NCI-H1694 treated with DMSO at 0.1 percent for 48 hours (cell line): ENCODE measurements around the gene ACSBG1.
"Not testable (repeated sequence)": the region's sequence is repeated elsewhere in the genome, so short reads cannot be mapped to it uniquely, and the experiment has no call there.

Source experiments
- DNase-seq: peaks from one replicate; lab custom pipeline; 2025; lab: John Stamatoyannopoulos, UW

ACSBG1 gene

DNA sequence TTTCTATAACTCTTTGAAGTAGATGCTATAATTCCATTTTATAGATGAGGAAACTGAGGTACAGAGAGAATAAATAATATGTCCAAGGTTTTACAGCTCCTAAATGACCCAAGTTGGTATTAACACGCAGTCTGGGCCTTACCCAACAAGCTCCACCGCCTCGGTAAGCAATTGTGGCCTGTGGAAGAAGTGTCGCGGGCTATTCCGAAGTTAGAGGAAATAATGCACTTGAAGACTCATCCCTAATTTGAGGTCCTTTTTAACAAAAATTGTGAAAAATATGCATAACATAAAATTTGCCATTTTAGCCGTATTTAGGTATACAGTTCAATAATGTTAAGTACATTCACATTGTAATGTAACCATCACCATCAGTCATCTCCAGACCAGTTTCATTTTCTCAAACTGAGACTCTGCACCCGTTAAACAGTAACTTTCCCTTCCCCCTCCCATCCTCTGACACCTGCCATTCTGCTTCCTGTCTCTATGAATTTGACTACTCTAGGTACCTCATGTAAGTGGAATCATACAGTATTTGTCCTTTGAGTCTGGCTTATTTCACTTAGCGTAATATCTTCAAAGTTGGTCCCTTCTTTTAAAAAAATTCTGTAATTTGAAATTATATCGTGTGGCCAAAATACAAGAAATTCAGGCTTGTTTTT lies 67.0 kb downstream of the ACSBG1 start:
- DNase-seq, result no peak

DNA sequence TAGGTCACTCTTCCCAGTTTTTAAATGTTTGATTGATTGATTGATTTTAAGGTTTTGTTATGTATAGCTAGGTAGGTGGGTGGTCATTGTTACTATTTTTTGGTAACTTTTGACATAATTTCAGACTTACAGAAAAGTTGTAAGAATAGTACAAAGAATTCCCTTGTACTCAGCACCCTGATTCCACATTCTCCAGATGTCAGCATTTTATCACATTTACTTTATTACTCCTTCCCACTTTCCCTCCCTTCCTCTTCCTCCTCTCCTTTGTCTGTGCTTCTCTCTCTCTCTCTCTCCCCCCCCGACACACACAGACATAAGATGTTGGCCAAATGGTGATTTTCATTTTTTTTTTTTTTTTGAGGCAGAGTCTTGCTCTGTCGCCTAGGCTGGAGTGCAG lies 70.4 kb downstream of the ACSBG1 start:
- DNase-seq, result no peak

DNA sequence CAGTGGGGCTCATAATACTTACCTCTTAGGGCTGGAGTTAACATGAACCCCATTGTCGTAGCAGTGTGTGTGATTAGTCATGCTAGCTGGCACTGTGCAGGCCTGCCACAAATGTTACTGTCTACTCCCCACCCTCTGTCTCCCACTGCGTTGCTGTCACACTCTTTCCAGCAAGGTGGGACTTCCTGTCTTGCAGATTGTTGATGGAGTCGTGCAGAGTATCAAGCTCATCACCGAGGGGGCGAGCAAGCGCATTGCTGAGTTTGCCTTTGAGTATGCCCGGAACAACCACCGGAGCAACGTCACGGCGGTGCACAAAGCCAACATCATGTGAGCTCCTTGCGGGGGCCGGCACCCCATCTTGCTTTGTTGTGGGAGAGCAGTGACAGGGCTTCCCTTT lies 72.3 kb downstream of the ACSBG1 start:
- DNase-seq, result no peak

DNA sequence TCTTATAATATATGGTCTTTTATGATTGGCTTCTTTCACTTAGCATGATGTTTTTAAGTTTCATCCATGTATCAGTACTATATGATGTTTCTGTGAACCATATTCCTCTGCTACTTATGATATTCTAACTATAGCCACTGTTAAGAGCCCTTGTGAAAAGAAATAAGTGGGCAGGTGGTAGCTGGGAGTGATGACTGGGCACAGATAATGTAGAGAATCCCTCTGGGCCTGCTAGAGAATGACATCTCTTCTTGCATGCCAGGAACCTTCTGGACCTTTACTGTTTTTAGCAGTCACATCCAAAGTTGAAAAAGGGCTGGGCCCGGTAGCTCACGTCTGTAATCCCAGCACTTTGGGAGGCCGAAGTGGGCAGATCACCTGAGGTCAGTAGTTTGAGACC lies 75.0 kb downstream of the ACSBG1 start:
- DNase-seq, result no peak

DNA sequence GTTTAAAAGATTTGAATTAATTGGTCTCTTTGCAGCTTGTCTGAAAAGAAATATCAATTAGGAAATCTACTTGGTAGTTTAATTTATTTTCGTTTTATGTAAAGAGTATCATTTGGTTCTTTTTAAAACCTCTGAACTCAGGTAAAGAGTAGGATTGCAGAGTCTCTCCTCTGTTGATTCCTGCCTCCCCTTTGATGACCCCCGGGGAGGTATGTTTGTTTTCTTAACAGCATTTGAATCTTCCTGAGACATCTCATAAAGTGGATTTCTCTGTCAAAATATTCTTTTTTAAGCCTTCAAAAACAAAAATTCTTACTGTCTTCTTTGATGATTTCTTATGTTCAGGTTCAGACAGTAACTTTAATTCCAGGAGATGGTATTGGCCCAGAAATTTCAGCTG lies 77.2 kb downstream of the ACSBG1 start:
- no peak for DNase-seq

DNA sequence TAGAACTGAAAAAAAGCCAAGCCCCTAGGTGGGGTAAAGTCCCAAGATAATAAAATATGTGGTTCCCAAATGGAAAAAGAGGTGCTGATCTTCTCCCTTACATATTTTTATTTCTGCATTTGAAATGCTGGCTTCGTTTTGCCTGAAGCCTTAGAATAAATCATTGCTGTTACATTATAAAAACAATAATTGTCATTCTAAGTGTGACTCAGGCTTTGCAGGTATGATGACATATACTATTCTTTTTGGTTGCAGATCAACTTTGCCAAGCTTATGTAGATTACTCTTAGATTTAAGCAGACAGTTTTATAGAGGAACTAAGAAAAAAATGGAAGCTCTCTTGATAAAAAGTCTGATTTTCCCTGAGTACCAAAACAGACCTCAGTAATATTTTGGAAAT lies 77.7 kb downstream of the ACSBG1 start:
- no peak for DNase-seq

DNA sequence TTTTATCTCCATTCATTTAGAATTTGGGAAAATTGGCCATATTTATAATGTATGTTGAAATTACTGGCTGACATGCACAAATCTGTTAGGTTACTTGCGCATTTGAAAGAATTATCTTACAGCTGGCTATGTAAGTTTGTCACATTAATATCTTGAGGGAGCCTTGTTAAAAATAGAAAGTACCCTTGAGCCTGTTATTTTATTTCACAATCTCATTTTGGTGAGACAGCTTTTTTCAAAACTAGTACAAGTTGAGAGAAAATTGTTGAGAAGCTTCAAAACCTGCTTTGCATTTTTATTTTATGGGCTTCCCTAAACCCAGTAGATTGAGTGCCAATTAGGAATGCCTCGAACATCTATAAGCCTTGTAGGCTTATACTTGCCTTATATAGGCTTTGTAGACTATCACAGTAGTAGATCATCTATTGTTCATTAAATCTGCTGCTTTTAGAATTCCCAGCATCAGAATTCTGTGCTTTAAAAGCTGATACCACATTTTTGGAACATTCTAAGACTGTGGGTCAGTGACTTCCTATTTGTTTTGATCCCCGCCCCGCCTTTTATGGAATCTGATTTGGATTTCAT lies 78.9 kb downstream of the ACSBG1 start:
- no peak for DNase-seq

DNA sequence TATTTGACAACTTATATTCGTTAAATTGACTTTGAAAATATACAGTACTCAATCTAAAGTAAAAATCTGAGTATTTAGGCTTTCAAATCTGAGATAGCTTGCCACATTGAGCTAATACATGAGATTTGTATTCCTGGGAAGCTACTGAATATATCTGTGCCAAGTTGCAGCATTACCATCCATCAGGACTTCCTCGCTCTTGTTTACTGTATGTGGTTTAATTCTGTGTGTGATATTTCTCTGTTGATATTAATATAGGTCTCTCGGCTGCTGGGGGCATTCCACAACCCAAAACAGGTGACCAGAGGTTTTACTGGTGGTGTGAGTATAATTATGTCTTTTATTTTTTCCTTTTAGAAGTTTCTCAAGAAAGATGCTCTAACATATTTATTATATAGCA lies 79.4 kb downstream of the ACSBG1 start:
- DNase-seq, result no peak

DNA sequence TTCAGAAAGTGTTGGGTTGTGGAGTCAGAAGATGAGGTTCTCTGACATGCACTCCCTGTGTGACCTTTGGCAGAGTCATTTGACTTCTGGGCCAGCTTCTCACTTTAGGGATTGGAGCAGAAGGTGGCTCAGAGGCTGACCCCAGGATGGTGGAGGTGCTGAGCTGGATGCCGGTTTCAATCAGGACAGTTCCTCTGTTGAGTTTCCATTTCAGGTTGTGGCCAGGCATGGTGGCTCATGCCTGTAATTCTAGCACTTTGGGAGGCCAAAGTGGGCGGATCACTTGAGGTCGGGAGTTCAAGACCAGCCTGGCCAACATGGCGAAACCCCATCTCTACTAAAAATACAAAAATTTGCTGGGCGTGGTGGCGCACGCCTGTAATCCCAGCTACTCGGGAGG lies 83.3 kb downstream of the ACSBG1 start:
- DNase-seq, result not testable (repeated sequence)

DNA sequence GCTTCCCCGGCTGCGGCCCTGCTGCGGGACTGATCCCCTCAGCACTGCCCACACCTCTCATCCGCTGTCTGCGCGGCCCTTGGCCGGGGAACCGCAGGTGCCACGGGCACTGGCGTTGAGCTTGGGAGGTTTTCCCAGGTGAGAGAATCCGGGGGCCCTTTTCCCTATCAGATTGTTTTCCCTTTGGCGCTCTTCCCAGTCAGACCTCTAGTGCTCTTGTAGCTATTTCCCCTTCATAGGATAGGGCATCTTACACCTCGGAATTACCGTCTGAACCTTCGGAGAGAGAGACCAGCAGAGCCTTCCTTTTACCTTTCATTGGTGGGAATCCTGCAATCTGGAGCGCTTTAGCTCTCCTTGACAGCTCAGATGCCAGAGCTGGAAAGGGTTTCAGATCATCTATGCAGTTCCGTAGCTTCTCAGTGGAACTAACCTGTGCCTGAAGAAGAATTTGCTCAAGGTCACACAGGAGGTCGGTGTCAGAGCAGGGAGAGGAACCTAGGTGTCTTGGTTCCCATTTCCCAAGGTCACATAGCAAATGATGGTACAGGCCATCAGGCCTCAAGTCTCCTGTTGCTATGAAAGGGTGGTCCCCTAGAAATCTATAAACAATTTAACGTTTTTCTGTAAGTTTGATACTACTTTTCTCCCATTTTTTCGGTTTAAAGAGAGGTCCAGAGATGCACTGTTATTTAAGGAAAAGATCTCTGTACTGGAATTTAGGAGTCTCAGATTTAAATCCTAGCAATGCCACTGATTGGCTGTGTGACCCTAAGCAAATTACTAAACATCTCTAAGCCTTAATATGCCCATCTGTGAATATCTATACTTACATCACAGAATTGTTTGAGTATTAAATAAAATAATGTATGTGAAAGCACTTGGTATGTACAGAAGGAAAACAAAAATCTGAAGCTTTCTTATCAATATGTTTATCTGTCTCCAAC lies 84.3 kb downstream of the ACSBG1 start:
- DNase-seq, result no peak

DNA sequence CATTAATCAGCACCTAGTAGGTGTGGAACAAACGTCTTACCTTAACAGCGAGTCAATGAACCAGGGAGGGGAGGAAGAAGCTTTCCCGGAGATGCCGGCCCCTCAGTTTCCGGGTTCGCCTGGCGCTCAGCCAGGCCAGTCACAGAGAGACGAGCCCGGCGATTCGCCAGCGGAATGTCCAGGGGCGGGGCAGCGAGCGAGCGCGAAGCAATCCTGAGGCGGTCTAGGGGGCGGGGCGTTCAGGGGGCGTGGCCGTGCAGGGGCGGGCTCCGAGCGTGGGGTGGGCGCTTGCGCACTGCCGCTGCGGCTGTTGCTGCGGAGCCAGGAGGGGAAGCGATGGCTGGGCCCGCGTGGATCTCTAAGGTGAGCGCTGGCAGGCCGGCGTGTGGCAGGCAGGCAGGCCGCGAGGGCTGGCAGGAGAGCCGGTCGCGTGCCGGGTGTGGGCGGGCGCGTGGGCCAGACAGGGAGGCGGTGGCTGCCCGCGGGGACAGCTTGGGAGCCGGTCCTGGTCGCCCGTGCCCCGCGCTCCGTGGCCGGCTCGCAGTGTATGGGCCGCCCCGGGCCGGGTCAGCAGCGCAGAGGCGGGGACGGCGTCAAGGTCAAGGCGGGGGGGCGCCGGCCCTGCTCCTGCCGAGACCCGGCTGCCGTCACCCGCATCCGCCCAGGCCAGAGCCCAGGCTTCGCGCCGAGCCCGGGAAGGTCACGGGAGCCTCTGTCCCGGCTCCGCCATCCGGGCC lies 85.1 kb downstream of the ACSBG1 start, which contains the start of gene IDH3A:
IDH3A (plus strand) TSS at position 295 of the 737 bp plus-strand sequence; CDS start at position 337, 42 bp downstream.
- DNase-seq, result peak; percentile 91

DNA sequence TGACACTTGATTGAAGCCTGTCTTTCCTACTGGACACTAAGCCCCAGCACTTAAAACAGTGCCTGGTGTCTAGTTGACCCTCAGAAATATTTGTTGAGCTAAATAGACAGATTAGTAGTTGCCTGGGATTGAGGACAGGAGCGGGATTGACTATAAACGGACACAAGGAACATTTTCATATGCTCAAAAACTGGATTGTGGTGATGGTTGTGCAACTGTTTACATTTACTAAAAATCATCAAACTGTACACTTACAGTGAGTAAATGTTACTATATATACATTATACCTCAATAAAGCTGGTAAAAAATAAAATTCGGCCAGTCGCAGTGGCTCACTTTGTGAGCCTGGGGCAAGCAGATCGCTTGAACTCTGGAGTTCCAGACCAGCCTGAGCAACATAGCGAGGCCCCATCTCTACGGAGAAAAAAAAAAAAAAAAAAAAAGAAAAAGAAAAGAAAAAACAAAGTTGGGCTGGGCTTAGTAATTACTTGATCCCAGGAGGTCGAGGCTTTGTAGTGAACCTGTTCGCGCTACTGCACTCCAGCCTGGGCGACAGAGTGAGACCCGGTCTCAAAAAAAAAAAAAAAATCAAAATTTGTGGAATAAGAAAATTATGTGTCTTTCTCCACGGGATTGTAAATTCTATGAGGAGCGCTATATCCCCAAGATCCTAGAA lies 85.8 kb downstream of the ACSBG1 start:
- DNase-seq, result no peak

DNA sequence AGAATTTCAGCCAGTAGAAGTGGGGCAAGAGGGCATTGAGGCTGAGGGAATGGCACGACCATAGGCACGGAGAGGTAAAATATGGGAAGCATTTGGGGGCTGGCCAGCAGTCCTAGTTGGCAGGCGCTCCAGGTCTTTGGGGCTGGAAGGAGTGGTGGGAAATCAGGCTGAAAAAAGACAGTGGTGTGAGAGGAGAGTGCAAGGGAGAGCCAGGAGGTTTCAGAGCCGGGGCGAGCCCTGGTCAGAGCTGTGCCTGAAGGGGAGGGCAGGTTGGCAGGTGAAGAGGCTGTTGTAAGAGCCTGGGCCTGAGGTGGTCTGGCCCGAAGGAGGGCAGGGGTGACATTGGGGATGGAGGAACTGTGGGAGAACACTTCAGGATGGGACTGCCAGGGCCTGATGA lies 86.8 kb downstream of the ACSBG1 start:
- no peak for DNase-seq

DNA sequence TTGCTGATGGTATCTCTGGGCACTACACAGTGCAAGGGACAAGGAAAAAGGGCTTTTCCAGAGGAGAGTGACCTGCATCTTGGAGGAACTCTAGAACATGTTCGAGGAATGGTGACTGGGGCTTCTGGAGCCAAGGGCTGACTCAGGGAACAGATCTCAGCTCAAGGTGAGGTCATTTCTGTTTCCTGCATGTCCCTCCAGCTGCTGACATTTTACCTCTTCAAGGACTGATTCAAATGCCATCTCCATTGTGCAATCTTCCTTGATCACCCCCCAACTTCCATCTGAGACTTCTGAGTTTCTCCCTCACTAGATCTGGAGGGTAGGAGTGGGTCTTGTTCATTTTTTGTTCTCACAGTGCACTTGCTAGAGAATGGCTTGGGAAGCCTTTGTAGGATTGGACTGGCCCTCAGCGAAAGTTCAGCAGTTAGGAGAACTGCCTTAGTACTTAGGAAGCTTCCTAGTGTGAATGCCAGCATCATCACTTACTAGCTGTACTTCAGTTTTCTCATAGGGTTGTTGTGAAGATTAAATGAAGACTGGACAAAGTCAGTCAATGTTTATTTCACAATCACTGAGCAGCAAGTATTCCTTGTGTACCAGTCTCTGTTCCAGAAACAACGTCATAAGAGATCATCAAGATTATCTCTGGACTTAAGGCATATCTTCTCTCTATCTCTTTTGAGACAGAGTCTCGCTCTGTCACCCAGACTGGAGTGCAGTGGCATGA lies 87.8 kb downstream of the ACSBG1 start:
- DNase-seq, result no peak

DNA sequence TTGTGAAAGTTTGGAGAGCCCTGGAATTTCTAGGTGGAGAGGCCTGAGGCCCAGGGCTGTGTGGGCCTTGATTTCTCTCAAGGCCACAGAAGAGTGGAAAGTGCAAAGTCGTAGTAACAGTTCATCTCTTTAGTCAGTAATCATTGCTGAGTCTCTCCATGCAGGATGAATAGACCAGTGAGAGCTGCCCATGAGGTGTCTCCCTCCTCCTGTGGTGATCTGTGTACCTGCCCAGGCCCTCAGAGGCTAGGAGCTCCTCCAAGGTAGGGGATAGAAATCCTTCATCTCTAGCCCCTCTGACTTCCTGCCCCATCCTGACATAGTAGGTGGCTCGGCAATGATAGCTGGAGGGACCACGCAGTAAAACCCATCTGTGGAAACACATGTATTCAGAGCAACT lies 92.0 kb downstream of the ACSBG1 start:
- DNase-seq, result no peak

DNA sequence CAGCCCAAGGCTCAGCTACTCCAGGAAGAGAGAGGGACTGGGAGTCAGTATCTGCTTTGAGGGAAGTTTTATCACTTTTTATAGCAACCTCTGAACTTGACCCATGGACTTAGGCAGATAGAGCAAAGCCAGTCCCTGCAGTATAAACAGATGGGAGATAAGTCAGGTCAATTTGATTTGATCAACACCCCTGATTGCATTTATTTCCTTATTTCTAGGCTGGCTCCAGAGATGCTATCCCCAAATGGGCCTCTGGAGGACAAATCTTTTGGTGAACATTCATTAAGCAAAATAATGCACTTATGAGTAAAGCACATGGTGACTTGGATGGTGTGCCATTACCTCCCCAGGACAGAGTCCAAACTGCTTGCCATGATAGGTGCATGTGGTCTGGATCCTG lies 94.1 kb downstream of the ACSBG1 start:
- no peak for DNase-seq

DNA sequence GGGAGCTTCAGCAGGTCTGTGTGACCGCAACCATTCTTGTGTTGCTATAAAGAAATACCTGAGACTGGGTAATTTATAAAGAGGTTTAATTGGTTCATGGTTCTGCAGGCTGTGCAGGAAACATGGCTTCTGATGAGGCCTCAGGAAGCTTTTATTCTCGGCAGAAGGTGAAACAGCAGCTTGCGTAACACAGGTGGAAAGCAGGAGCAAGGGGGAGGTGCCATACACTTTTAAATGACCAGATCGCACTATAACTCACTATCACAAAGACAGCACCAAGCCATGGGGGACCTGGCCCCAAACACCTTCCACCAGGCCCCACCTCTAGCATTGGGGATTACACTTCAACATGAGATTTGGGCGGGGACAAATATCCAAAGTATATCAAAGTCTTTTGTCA lies 94.8 kb downstream of the ACSBG1 start:
- DNase-seq, result no peak

DNA sequence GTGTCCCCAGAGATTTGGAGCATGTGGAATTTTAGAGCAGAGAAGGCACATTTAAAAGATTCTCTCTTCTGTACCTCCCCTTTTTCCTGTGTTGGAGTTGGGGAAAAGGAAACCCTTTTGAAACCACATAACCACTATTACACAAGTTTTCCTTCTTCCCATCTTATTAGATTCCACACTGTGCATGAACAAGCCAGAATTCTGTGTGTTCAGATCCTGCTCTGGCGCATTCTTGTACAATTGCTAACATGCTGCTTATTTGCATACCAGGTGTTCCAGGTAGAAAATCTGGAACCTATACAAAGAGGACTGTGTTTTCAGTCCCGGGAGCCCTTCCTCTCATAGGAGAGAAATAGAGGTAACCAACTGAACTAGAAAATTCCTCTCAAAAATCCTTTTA lies 100.6 kb downstream of the ACSBG1 start:
- DNase-seq, result no peak

DNA sequence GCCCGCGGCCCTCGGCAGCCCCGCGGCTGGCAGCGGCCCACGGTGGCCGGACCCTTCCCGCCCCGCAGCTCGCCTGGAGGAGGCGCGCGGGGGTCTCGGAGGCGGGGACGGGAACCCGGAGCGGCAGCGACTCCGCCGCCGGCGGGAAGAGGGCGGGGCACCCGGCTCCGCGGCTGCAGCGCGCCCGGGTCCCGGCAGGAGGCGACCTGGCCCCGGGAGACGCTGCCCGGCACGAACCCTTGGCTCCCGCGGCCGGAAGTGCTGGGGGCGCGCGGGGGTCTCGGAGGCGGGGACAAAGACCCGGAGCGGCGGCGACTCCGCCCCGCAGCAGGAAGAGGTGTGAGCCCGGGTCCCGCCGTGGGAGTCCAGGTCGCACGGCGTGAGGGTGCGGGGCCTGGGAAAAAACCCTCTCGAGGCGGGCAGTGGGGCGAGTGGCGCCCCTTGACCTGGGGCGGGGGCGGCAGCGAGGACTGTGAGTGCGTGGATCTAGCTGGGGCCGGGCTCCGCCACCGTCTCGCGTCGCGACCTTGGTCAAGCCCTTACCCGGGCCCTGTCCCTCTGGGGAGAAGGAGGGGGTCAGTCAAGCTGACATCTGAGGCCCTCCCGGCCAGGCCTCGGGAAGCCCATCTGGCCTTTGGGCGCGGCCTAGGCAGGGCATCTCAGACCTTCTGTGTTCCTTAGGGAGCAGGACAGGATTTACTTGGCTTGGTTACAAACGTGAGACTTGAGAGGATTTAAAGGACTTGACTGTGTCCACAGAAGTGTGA lies 102.9 kb downstream of the ACSBG1 start, which contains the start of gene CIB2:
CIB2 (minus strand) TSS at position 151 of the 767 bp plus-strand sequence. CDS start 230 bp downstream, outside the sequence.
- peak; percentile 44 for DNase-seq
